A673 (cell line): ENCODE data around the gene NUDT2. TPM values are rescaled to one million over a fixed set of nuclear protein-coding genes. Genes with fewer than 3 reads are reported as not detected.
"Not testable (repeated sequence)": the region's sequence is repeated elsewhere in the genome, so short reads cannot be mapped to it uniquely, and the experiment has no call there.

Source experiments
- BruUV-seq: library from RNA; stranded (reverse); fragments of 400-500 nt; replicated peaks from 2 replicates; lab custom pipeline; 2021; lab: Mats Ljungman, UMichigan
- CTCF ChIA-PET: fragments of 300-600 bp; sonication (Branson Sonifier 250); formaldehyde crosslinking; loops from one replicate; lab custom pipeline; 2022; ENCODE audit warnings: antibody characterized with exemption; lab: Charles Lee
- POLR2A ChIA-PET: fragments of 300-600 bp; sonication (Branson Sonifier 250); formaldehyde crosslinking; loops from one replicate; lab custom pipeline; 2022; ENCODE audit warnings: antibody characterized with exemption; ENCODE audit not compliant: low non-redundant PET; lab: Charles Lee
- DNase-seq: peaks from one replicate; pipeline ENCODE4 v3.0.0-alpha.2; 2015; ENCODE audit warnings: low spot score
- H3K27ac ChIP-seq: fragments of 200-600 bp; sonication (generic); 2 replicates; pipeline ENCODE4 v1.5.1; 2016; ENCODE audit warnings: mixed run types, low read depth, mild to moderate bottlenecking, mixed read lengths, antibody characterized with exemption, low read length; ENCODE audit not compliant: poor library complexity, severe bottlenecking
- H3K27me3 ChIP-seq: fragments of 200-600 bp; sonication (generic); replicated peaks from 2 replicates; pipeline ENCODE4 v1.6.1; 2017; ENCODE audit warnings: mixed run types, low read depth, mild to moderate bottlenecking, mixed read lengths, antibody characterized with exemption, low read length; ENCODE audit not compliant: insufficient read depth, poor library complexity
- H3K36me3 ChIP-seq: fragments of 200-600 bp; sonication (generic); 2 replicates; pipeline ENCODE4 v1.6.1; 2016; ENCODE audit warnings: mixed run types, mild to moderate bottlenecking, mixed read lengths, antibody characterized with exemption, low read length; ENCODE audit not compliant: insufficient read depth, poor library complexity, severe bottlenecking
- H3K4me1 ChIP-seq: fragments of 200-600 bp; sonication (generic); 2 replicates; pipeline ENCODE4 v1.6.1; 2017; ENCODE audit warnings: mixed run types, mild to moderate bottlenecking, mixed read lengths, antibody characterized with exemption, low read length; ENCODE audit not compliant: insufficient read depth, poor library complexity, severe bottlenecking
- H3K4me3 ChIP-seq: fragments of 200-600 bp; sonication (generic); 2 replicates; pipeline ENCODE4 v1.5.1; 2016; ENCODE audit warnings: low read depth, mixed run types, mild to moderate bottlenecking, mixed read lengths, low read length; ENCODE audit not compliant: poor library complexity, severe bottlenecking
- H3K9me3 ChIP-seq: fragments of 200-600 bp; sonication (generic); 2 replicates; pipeline ENCODE4 v1.6.1; 2016; ENCODE audit warnings: mixed run types, low read depth, mild to moderate bottlenecking, mixed read lengths, antibody characterized with exemption, low read length; ENCODE audit not compliant: poor library complexity, severe bottlenecking
- EZH2 ChIP-seq: fragments of 200-600 bp; sonication (generic); IDR thresholded peaks from 2 replicates; pipeline ENCODE4 v1.6.1; 2017; ENCODE audit warnings: borderline replicate concordance, low read depth, mild to moderate bottlenecking, mixed read lengths, antibody characterized with exemption, low read length; ENCODE audit not compliant: poor library complexity, severe bottlenecking
- intact Hi-C: fragments of 100-400 bp; cut with micrococcal nuclease; formaldehyde crosslinking; loops from one replicate; pipeline ENCODE4 v1.10.0; 2022; ENCODE audit not compliant: unreplicated experiment
- total RNA-seq: library from RNA; stranded (reverse); gene quantifications from 2 replicates; pipeline ENCODE4 v1.2.3, GENCODE V29; 2021
- TF ChIP-seq, protein P1 (sequence below): fragments of 300-800, 200-600 bp; sonication (generic); conservative IDR thresholded peaks from 2 replicates; pipeline ENCODE4 v1.5.1; 2017; ENCODE audit warnings: low read depth, mild to moderate bottlenecking, antibody characterized with exemption, low read length, moderate library complexity, mixed read lengths

The NUDT2 gene
- total RNA-seq, 1 experiment from 2014 or later = 19.1 TPM

GRCh38 chr9:34363619-34364351, 34.4 kb downstream of the NUDT2 start:
- no peaks in the 10 kb centered on the region for H3K27me3 ChIP-seq
- H3K9me3 ChIP-seq = no peaks in the 10 kb centered on the region
- BruUV-seq = TSS peak; percentile 67
- intact Hi-C loops = no loop called here
- H3K36me3 ChIP-seq = no peaks in the 10 kb centered on the region
- H3K4me3 ChIP-seq = peak overlapping the region; percentile 33
- peak overlapping the region; percentile 91 for H3K27ac ChIP-seq
- peak; percentile 96 for DNase-seq
- TF ChIP-seq, protein P1, sequence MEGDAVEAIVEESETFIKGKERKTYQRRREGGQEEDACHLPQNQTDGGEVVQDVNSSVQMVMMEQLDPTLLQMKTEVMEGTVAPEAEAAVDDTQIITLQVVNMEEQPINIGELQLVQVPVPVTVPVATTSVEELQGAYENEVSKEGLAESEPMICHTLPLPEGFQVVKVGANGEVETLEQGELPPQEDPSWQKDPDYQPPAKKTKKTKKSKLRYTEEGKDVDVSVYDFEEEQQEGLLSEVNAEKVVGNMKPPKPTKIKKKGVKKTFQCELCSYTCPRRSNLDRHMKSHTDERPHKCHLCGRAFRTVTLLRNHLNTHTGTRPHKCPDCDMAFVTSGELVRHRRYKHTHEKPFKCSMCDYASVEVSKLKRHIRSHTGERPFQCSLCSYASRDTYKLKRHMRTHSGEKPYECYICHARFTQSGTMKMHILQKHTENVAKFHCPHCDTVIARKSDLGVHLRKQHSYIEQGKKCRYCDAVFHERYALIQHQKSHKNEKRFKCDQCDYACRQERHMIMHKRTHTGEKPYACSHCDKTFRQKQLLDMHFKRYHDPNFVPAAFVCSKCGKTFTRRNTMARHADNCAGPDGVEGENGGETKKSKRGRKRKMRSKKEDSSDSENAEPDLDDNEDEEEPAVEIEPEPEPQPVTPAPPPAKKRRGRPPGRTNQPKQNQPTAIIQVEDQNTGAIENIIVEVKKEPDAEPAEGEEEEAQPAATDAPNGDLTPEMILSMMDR = no peak
- TF ChIP-seq EZH2 = no peak
- ChIA-PET CTCF (interaction anchor here (0.6 kb wide), 1 partner anchor 17 kb away, joined by 4 read pairs; no protein-coding TSS in a partner anchor), POLR2A (interaction anchor here (0.5 kb wide), 2 partner anchors 185 to 530 kb away, joined by 4 to 8 read pairs; partner anchors contain the start of gene UBAP1)
- peaks cover 32% of the 10 kb centered on the region for H3K4me1 ChIP-seq

DNA sequence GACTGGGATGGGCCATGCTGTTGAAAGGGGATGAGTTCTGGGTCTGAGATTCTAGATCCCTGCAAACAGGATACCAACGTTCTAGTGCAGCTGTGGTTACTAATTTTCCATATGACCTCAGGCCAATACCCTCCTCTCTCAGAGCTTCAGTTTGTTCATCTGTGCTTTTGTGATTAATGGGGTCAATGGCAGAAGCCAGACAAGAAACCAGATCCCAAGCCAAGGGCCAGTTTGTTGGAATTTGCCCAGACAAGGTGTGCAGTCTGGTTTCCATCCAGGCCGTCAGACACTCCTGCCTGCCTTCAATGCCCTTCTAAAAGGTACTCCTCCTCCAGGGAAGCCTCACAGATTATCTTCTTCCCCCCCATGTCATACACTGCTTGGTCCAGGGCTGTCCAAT, 35.9 kb downstream of the NUDT2 start:
- CTCF ChIA-PET = interaction anchor here (0.7 kb wide), 1 partner anchor 14 kb away, joined by 3 read pairs; no protein-coding TSS in a partner anchor
- Histone ChIP-seq H3K36me3 (no peaks in the 10 kb centered on the region), H3K27me3 (no peaks in the 10 kb centered on the region), H3K9me3 (no peaks in the 10 kb centered on the region), H3K4me3 (no peak overlapping the region), H3K27ac (peak overlapping the region; percentile 91), H3K4me1 (peaks cover 32% of the 10 kb centered on the region)
- no TSS peak for BruUV-seq
- TF ChIP-seq EZH2 = no peak
- TF ChIP-seq, protein P1 = no peak
- intact Hi-C loops = no loop called here
- POLR2A ChIA-PET = interaction anchor here (0.7 kb wide), 1 partner anchor 253 kb away, joined by 11 read pairs; no protein-coding TSS in a partner anchor
- no peak for DNase-seq

DNA sequence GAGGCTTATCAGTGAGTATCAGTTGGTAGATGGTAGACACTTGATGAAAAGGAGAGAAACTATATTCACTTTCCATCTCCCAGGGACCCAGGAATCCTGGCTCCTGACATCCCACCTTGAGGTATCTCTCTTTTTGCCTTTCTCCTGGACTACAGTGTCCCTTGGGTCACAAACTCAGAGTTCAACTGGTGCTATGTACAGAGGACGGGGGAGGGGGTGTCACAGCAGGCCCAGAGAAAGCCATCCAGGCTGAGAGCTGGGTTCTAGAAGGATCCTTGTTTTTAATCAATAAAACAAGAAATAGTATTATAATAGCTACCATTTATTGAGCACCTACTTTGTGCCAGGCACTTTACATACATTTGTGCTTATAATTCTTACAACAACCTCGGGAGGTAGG, 37.0 kb downstream of the NUDT2 start:
- ChIA-PET CTCF (no interaction called here), POLR2A (no interaction called here)
- TF ChIP-seq EZH2 = no peak
- TF ChIP-seq, protein P1 = no peak
- BruUV-seq = no TSS peak
- H3K27ac ChIP-seq = no peak overlapping the region
- intact Hi-C loops = no loop called here
- no peaks in the 10 kb centered on the region for H3K36me3 ChIP-seq
- peaks cover 32% of the 10 kb centered on the region for H3K4me1 ChIP-seq
- DNase-seq = no peak
- no peaks in the 10 kb centered on the region for H3K9me3 ChIP-seq
- H3K4me3 ChIP-seq = no peak overlapping the region
- H3K27me3 ChIP-seq = no peaks in the 10 kb centered on the region

DNA sequence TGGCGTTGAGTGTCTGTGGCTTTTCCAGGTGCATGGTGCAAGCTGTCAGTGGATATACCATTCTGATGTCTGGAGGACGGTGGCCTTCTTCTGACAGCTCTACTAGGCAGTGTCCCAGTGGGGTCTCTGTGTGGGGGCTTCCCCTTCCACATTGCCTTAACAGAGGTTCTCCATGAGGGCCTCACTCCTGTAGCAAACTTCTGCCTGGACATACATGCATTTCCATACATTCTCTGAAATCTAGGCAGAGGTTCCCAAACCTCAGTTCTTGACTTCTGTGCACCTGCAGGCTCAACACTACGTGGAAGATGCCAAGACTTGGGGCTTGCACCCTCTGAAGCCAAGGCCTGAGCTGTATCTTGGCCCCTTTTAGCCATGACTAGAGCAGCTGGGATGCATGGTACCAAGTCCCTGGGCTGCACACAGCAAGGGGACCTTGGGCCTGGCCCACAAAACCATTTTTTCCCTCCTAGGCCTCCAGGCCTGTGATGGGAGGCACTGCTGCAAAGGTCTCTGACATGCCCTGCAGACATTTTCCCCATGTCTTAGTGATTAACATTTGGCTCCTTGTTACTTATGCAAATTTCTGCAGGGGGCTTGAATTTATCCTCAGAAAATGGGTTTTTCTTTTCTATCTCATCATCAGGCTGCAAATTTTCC, 38.5 kb downstream of the NUDT2 start:
- POLR2A ChIA-PET, H3K27ac ChIP-seq, H3K9me3 ChIP-seq, CTCF ChIA-PET, H3K27me3 ChIP-seq, DNase-seq, H3K36me3 ChIP-seq, BruUV-seq, intact Hi-C loops, H3K4me3 ChIP-seq: not testable (repeated sequence)
- H3K4me1 ChIP-seq = peaks cover 26% of the 10 kb centered on the region

- H3K27me3 ChIP-seq, POLR2A ChIA-PET, CTCF ChIA-PET, BruUV-seq, H3K9me3 ChIP-seq, H3K27ac ChIP-seq, H3K36me3 ChIP-seq, H3K4me3 ChIP-seq, intact Hi-C loops, DNase-seq: not testable (repeated sequence)
- H3K4me1 ChIP-seq = peaks cover 17% of the 10 kb centered on the region
Observed at GRCh38 chr9:34368796-34369195, 39.4 kb downstream of the NUDT2 start.
